ENCODE data around the gene BORCS6.

- no peak for TF ChIP-seq TAF1 (IDR thresholded peaks at IDR 0.05; ENCODE audit: low read depth, low read length)
- TF ChIP-seq POLR2A (IDR thresholded peaks at IDR 0.05; ENCODE audit: low read depth, low read length), result no peak
- TF ChIP-seq POLR2AphosphoS5 (IDR thresholded peaks at IDR 0.05; ENCODE audit: low read depth, low read length), result no peak
- TF ChIP-seq POU2F2 (IDR thresholded peaks at IDR 0.05; ENCODE audit: low read depth, low read length), result no peak
- TF ChIP-seq SPI1 (IDR thresholded peaks at IDR 0.05; ENCODE audit: low read depth, low read length), result no peak
- TF ChIP-seq PAX5 (IDR thresholded peaks at IDR 0.05; ENCODE audit: insufficient read depth, low read length, severe bottlenecking), result no peak
These were observed 42.1 kb downstream of the BORCS6 start for GRCh38 chr17:8147805-8148404.
